ENCODE results near the gene KIFC1. TPM values are rescaled to one million over a fixed set of nuclear protein-coding genes. Genes with fewer than 3 reads are reported as not detected.
"Not testable (repeated sequence)": the region's sequence is repeated elsewhere in the genome, so short reads cannot be mapped to it uniquely, and the experiment has no call there.

KIFC1 gene
- total RNA-seq, 1 experiment from 2014 or later = 123 TPM

DNA sequence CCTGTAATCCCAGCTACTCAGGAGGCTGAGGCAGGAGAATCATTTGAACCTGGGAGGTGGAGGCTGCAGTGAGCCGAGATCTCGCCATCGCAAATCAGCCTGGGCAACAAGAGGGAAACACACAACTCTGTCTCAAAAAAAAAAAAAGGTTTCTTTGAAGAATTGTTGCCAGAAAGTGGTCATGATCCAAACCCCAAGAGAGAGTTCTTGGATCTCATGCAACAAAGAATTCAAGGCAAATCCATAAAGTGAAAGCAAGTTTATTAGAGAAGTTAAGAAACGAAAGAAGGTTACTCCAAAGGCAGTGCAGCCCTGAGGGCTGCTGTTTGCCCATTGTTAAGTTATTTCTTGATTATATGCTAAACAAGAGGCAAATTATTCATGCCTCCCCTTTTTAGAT, 14.5 kb upstream of the KIFC1 start:
- H3K27ac ChIP-seq (ENCODE audit: low read depth, low read length, poor library complexity, severe bottlenecking) = no peak overlapping the region
- TF ChIP-seq EZH2 (IDR thresholded peaks at IDR 0.05; ENCODE audit: borderline replicate concordance, low read depth, low read length, poor library complexity, severe bottlenecking) = no peak
- TF ChIP-seq, protein P1, sequence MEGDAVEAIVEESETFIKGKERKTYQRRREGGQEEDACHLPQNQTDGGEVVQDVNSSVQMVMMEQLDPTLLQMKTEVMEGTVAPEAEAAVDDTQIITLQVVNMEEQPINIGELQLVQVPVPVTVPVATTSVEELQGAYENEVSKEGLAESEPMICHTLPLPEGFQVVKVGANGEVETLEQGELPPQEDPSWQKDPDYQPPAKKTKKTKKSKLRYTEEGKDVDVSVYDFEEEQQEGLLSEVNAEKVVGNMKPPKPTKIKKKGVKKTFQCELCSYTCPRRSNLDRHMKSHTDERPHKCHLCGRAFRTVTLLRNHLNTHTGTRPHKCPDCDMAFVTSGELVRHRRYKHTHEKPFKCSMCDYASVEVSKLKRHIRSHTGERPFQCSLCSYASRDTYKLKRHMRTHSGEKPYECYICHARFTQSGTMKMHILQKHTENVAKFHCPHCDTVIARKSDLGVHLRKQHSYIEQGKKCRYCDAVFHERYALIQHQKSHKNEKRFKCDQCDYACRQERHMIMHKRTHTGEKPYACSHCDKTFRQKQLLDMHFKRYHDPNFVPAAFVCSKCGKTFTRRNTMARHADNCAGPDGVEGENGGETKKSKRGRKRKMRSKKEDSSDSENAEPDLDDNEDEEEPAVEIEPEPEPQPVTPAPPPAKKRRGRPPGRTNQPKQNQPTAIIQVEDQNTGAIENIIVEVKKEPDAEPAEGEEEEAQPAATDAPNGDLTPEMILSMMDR (conservative IDR thresholded peaks at IDR 0.05; ENCODE audit: low read depth, low read length) = no peak
- intact Hi-C loops (cut with micrococcal nuclease; ENCODE audit: unreplicated experiment) = no loop called here
- ChIA-PET POLR2A (ENCODE audit: low non-redundant PET) (no interaction called here), CTCF (no interaction called here)
- no peaks in the 10 kb centered on the region for H3K9me3 ChIP-seq (ENCODE audit: low read depth, low read length, poor library complexity, severe bottlenecking)
- no TSS peak for BruUV-seq (replicated peaks)
- H3K27me3 ChIP-seq (replicated peaks; ENCODE audit: insufficient read depth, low read depth, low read length, poor library complexity) = no peaks in the 10 kb centered on the region
- H3K4me1 ChIP-seq (ENCODE audit: insufficient read depth, low read length, poor library complexity, severe bottlenecking) = peaks cover 15% of the 10 kb centered on the region
- no peak for DNase-seq (ENCODE audit: low spot score)
- H3K36me3 ChIP-seq (ENCODE audit: insufficient read depth, low read length, poor library complexity, severe bottlenecking) = no peaks in the 10 kb centered on the region
- no peak overlapping the region for H3K4me3 ChIP-seq (ENCODE audit: low read depth, low read length, poor library complexity, severe bottlenecking)

DNA sequence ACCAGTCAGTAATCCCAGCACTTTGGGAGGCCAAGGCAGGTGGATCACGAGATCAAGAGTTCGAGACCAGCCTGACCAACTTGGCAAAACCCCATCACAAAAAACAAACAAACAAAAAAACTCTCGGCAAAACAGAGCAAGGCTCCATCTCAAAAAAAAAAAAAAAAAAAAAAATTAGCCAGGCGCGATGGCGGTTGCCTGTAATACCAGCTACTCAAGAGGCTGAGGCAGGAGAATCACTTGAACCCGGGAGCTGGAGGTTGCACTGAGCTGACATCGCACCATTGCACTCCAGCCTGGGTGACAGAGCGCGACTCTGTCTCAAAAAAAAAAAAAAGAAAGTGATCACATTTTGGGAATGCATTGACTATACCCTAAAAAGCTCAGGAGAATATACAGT, 12.4 kb upstream of the KIFC1 start:
- DNase-seq (ENCODE audit: low spot score); CTCF ChIA-PET; H3K27ac ChIP-seq (ENCODE audit: low read depth, low read length, poor library complexity, severe bottlenecking); H3K4me3 ChIP-seq (ENCODE audit: low read depth, low read length, poor library complexity, severe bottlenecking); H3K36me3 ChIP-seq (ENCODE audit: insufficient read depth, low read length, poor library complexity, severe bottlenecking); intact Hi-C loops (cut with micrococcal nuclease; ENCODE audit: unreplicated experiment); H3K9me3 ChIP-seq (ENCODE audit: low read depth, low read length, poor library complexity, severe bottlenecking); H3K27me3 ChIP-seq (replicated peaks; ENCODE audit: insufficient read depth, low read depth, low read length, poor library complexity); BruUV-seq (replicated peaks): not testable (repeated sequence)
- POLR2A ChIA-PET (ENCODE audit: low non-redundant PET) = interaction anchor here (0.7 kb wide), 1 partner anchor 16 kb away, joined by 6 read pairs; no protein-coding TSS in a partner anchor
- H3K4me1 ChIP-seq (ENCODE audit: insufficient read depth, low read length, poor library complexity, severe bottlenecking) = peaks cover 11% of the 10 kb centered on the region

DNA sequence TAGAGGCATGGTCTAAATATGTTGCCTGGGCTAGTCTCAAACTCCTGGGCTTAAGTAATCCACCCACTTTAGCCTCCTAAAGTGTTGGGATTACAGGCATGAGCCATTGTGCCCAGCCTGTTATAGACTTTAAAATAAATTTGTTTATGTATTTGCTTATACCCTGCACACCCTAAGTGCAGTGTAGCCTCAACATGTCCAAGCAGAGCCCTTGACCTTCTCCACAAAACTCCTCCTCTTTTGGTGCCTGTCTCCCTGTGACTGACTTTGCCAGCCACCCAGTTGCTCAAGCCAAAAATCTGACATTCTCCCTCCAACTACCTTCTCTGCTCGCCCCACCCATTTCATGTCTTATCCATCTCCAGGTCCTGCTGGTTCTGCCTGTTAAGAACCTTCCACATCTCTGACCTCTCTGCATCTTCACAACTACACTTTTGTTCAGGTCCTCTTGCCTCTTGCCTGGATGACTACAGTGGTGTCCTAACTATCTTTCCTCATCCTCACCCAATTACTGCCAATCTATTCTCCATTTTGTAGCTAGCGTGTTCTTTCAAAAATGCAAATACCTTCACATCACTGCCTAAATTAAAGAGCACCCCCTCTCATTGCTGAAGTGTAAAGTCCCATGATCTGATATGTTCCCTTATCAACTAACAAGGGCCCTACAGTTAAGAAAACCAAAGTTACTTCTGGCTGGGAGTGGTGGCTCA, 11.2 kb upstream of the KIFC1 start:
- POLR2A ChIA-PET (ENCODE audit: low non-redundant PET) = no interaction called here
- CTCF ChIA-PET = no interaction called here
- peaks cover 4% of the 10 kb centered on the region for H3K4me1 ChIP-seq (ENCODE audit: insufficient read depth, low read length, poor library complexity, severe bottlenecking)
- no TSS peak for BruUV-seq (replicated peaks)
- no peak for TF ChIP-seq EZH2 (IDR thresholded peaks at IDR 0.05; ENCODE audit: borderline replicate concordance, low read depth, low read length, poor library complexity, severe bottlenecking)
- TF ChIP-seq, protein P1 (conservative IDR thresholded peaks at IDR 0.05; ENCODE audit: low read depth, low read length) = no peak
- H3K4me3 ChIP-seq (ENCODE audit: low read depth, low read length, poor library complexity, severe bottlenecking) = no peak overlapping the region
- no peak overlapping the region for H3K27ac ChIP-seq (ENCODE audit: low read depth, low read length, poor library complexity, severe bottlenecking)
- no peaks in the 10 kb centered on the region for H3K27me3 ChIP-seq (replicated peaks; ENCODE audit: insufficient read depth, low read depth, low read length, poor library complexity)
- DNase-seq (ENCODE audit: low spot score) = no peak
- H3K36me3 ChIP-seq (ENCODE audit: insufficient read depth, low read length, poor library complexity, severe bottlenecking) = no peaks in the 10 kb centered on the region
- no peaks in the 10 kb centered on the region for H3K9me3 ChIP-seq (ENCODE audit: low read depth, low read length, poor library complexity, severe bottlenecking)
- intact Hi-C loops (cut with micrococcal nuclease; ENCODE audit: unreplicated experiment) = no loop called here
